GM12874 (cell line): ENCODE data around the gene DDX41.

Source experiments
- TF ChIP-seq, protein P1 (sequence below): IDR thresholded peaks from 2 replicates; pipeline ENCODE4 v1.5.1; 2011; ENCODE audit warnings: low read depth, mild to moderate bottlenecking, control low read depth, low read length, moderate library complexity; ENCODE audit not compliant: insufficient read depth

The DDX41 gene

DNA sequence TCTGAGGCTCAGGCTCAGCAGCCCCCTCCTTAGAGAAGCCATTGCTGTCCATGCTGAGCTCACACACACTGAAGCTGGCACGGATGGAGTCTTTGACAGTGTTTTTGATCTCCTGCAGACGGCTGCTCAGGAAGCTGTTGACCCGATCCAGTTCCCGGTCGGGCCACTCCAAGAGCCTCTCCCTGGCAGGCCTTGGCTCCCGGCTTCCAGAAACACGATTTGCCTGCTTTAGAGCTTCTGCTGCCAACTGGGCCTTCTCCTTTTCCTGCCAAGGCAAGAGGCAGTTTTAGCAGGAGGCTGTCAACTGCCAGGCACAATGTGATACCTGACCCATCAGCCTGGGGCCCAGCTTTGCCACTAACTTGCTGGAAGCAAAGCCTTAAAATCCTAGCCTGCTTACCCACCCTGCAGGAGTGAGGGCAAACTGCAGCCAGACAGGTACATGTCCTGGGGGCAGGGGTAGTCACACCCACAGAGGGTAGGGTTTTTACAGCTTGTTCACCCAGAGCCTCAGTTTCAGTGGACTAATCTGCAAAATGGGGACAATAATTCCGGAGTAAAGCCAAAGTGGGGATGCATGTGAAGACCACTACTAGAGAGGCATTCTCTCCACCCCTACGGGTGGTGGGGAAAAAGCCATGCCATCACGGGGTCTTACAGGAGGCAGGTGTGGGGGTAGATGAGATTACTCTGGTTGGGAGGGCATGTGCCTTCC lies 8.3 kb upstream of the DDX41 start:
- TF ChIP-seq, protein P1, sequence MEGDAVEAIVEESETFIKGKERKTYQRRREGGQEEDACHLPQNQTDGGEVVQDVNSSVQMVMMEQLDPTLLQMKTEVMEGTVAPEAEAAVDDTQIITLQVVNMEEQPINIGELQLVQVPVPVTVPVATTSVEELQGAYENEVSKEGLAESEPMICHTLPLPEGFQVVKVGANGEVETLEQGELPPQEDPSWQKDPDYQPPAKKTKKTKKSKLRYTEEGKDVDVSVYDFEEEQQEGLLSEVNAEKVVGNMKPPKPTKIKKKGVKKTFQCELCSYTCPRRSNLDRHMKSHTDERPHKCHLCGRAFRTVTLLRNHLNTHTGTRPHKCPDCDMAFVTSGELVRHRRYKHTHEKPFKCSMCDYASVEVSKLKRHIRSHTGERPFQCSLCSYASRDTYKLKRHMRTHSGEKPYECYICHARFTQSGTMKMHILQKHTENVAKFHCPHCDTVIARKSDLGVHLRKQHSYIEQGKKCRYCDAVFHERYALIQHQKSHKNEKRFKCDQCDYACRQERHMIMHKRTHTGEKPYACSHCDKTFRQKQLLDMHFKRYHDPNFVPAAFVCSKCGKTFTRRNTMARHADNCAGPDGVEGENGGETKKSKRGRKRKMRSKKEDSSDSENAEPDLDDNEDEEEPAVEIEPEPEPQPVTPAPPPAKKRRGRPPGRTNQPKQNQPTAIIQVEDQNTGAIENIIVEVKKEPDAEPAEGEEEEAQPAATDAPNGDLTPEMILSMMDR = no peak

DNA sequence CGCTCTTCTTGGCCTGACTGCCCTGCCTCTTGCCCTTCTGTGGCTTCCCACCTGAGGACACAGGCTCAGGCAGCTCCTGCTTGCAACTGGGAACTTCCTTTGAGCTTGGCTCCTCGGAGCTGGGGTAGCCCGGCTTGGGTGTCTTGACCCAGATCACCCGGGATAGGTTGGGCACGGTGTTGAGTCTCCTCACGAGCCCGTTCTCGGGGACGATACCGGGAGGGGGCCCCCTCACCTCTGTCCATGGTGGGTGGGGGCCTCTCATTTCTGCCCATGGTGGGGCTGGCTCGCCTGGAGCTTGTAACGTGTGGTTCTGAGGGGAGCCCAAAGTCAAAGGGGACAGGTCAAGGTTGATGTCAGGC lies 7.8 kb upstream of the DDX41 start:
- TF ChIP-seq, protein P1 = no peak

DNA sequence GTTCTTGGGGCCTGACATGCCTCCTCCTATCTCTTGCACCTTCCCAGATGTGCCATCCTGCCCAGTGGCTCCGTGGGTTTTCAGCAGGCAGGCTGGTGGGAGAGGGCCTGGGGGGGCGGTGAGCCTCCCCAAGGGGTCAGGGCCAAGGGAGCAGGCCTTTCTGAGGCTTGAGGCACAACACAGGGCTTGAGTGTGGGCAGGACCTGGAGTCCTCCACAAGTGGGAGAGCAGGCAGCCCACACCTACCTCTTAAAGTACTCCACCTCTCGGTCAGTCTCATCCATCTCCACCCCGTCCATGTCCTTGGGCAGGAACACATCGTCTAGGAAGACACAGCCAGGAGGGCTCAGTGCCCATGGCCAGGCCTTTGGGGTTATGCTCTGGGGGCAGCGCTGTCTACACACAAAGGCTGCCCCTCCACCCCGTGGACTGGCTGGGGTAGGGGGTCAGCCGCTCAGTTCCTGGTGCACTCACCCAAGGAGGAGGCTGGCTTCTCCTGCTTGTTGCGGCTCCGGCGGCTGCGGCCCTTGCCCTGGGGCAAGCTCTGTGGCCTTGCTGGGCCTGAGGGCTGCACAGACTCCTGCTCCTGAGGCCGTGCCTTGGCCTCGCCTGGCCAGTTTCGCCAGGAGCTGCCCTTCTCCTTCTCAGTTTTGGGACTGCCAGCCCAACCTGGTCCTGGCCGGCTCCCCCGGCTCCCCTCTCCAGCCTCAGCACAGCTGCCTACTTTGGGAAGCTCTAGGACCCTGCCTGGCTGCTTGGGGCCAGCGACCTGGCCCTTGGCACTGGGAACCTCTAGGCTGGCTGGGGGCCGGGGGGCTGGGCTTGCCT lies 7.2 kb upstream of the DDX41 start:
- TF ChIP-seq, protein P1 = no peak

DNA sequence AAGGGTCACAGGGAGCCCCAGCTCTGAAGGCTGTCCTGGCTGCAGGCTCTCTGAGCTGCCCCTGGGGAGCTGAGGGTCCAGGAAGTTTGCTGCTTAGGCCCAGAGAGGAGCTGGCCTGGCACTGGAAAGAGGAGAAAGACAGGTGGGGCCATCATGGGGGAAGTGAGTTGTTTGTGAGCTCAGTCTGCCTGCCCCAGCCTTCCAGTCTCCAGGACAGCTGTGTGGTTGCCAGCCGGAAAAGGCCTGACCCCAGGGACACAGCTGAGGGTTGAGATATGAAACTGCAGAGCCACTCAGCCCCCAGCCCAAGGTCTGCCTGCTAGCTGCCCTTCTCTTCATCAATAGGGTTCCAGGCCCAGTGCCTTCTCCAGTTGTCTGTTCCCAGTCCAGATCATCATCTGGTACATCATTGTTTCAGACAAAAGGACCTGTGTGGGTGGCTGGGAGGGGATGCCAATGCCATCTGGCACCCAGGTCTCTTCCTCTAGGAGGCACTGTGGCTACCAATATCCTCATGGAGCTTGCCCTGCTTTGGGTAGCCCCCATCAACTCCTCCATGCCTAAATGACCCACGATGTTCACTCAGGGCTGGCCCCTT lies 4.3 kb upstream of the DDX41 start:
- TF ChIP-seq, protein P1 = no peak

DNA sequence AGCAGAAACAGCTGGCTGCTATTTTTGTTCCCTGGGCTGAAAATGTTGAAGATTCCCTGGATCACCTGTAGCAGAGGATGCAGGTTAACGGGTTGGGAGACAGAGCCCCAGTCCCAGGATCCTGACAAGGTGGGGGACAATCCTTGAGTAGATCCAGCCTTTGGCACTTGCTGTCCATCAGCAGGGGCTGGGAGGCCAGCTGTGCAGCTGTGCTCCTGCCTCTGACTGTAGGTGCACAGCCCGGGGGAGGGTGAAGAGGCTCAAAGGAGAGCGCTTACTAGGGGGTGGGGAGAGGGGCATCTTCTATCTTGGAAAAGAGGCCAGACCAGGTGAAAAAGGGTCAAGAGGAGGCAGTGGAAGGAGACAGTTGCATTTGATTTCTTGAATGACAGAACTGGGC lies 3.5 kb upstream of the DDX41 start:
- TF ChIP-seq, protein P1 = no peak

DNA sequence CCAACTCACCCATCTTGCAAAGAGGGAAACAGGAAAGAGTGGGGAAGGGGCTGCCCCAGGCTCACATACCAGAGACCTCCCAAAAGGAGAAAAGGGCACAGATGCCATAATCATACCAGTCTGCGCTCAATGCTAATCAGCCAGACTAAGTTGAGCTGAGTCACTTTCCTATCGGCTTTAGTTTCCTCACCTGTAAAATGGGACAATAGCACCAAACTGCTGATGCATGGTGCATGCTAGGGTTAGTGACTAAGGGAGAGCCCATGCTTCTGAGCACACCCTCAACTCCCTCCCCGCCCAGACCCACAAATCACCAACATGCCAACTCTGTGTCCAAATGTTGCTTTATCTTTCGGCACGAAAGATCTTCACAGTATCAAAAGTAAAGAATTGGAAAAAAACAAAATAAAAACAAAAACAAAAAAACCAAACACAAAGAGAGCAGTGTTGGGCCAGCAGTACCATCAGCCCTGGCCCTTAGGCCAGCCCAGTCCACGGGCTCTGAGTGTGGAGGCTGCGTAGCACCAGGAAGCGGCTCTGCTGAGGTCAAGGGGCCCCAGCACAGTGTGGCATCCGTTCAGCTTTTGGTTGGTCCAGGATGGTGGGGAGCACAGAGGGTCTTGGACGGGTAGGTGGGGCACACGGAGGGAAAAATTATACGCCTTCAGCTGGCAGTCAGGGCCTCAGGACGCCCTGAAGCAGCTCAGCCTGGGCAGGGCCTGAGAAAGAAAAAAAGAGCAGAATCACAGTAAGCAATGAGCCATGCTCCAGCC lies 2.9 kb upstream of the DDX41 start:
- TF ChIP-seq, protein P1 = no peak

DNA sequence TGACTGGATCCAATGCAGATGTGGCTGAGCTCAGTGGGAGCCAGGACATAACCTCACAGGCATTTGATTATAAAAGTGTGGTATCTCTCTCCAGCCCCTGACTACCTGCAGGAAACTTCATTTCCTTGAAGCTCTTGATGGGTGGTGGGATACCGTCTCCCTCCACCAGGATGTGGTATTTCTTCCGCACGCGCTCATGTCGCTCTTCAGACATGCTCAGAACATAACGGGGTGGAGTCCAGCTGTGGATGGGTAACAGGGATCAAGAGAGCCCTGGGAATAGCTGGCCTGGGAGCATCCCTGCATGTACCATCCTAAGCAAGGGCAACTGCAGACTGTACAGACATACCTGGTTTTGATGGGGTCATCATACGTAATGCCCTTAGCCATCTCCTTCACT lies 1.2 kb downstream of the DDX41 start:
- TF ChIP-seq, protein P1 = no peak
